Right atrium auricular region (tissue), 2 donors: Measurements from ENCODE around the gene CPXM2. TPM values are rescaled to one million over a fixed set of nuclear protein-coding genes. Genes with fewer than 3 reads are reported as not detected.

ENCODE experiments used
- DNase-seq: peaks from one replicate; pipeline ENCODE4 v3.0.0-alpha.2; 2019; ENCODE audit warnings: low spot score
- H3K27ac ChIP-seq, 2 donors: fragments of 200-600 bp; sonication (generic); 1 replicate in 1 of 2; 2 replicates in 1 of 2; pipeline ENCODE4 v1.5.1; 2016 to 2019
- H3K27me3 ChIP-seq, 2 donors: fragments of 200-600 bp; sonication (generic); one replicate each; pipeline versions ENCODE4 v1.5.1 to v1.6.0; 2017 to 2019
- H3K36me3 ChIP-seq: fragments of 200-600 bp; sonication (generic); one replicate; pipeline ENCODE4 v1.5.1; 2016
- H3K4me1 ChIP-seq, 2 donors: fragments of 200-600 bp; sonication (generic); one replicate each; pipeline versions ENCODE4 v1.5.1 to v1.6.0; 2017 to 2019
- H3K4me3 ChIP-seq, 2 donors: fragments of 200-600 bp; sonication (generic); 1 replicate in 1 of 2; 2 replicates in 1 of 2; pipeline ENCODE4 v1.5.1; 2017 to 2019; ENCODE audit warnings: mild to moderate bottlenecking in 1 of 2, moderate library complexity in 1 of 2
- H3K9me3 ChIP-seq, 2 donors: fragments of 200-600 bp; sonication (generic); one replicate each; pipeline ENCODE4 v1.5.1; 2019
- total RNA-seq, 2 donors: library from RNA; depleted of rRNA; stranded (reverse); fragments of >200 nt; gene quantifications; one replicate each; pipeline ENCODE4 v1.1.0, GENCODE V29; 2016
- TF ChIP-seq, protein P1 (sequence below), 2 donors: fragments of 200-600 bp; sonication (generic); IDR thresholded peaks; one replicate each; pipeline ENCODE4 v1.5.1; 2019; ENCODE audit warnings: antibody characterized with exemption in 2 of 2

CPXM2 gene
- total RNA-seq, 2 donors from 2014 or later: 8.3 to 8.5 TPM

DNA sequence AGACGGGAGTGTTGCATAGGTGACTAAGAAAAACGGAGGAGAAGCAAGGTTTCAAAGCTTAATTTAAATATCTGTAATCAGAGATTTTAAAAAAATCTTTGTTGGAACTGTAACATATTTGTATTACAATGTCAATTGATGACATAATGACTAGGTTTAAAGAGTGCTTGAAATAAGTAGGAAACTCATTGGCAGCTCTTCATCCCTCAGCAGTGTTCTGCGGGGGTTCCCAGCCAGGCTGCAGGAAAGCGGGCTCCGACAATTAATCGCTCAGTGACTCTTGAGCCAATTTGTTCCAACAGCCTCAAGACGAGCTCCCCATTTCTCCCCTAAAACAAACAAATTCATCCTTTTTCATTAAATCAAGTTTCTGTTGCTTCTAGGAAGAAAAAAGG is 22.6 kb downstream of the CPXM2 start:
- H3K36me3 ChIP-seq: no peaks in the 10 kb centered on the region
- H3K27ac ChIP-seq: no peak overlapping the region
- H3K4me1 ChIP-seq: no peaks in the 10 kb centered on the region
- TF ChIP-seq, protein P1, sequence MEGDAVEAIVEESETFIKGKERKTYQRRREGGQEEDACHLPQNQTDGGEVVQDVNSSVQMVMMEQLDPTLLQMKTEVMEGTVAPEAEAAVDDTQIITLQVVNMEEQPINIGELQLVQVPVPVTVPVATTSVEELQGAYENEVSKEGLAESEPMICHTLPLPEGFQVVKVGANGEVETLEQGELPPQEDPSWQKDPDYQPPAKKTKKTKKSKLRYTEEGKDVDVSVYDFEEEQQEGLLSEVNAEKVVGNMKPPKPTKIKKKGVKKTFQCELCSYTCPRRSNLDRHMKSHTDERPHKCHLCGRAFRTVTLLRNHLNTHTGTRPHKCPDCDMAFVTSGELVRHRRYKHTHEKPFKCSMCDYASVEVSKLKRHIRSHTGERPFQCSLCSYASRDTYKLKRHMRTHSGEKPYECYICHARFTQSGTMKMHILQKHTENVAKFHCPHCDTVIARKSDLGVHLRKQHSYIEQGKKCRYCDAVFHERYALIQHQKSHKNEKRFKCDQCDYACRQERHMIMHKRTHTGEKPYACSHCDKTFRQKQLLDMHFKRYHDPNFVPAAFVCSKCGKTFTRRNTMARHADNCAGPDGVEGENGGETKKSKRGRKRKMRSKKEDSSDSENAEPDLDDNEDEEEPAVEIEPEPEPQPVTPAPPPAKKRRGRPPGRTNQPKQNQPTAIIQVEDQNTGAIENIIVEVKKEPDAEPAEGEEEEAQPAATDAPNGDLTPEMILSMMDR (IDR thresholded peaks at IDR 0.05): no peak
- no peak for DNase-seq
- no peaks in the 10 kb centered on the region for H3K27me3 ChIP-seq
- peaks cover 0 to 13% of the 10 kb centered on the region in 2 donors for H3K9me3 ChIP-seq
- H3K4me3 ChIP-seq: no peak overlapping the region

DNA sequence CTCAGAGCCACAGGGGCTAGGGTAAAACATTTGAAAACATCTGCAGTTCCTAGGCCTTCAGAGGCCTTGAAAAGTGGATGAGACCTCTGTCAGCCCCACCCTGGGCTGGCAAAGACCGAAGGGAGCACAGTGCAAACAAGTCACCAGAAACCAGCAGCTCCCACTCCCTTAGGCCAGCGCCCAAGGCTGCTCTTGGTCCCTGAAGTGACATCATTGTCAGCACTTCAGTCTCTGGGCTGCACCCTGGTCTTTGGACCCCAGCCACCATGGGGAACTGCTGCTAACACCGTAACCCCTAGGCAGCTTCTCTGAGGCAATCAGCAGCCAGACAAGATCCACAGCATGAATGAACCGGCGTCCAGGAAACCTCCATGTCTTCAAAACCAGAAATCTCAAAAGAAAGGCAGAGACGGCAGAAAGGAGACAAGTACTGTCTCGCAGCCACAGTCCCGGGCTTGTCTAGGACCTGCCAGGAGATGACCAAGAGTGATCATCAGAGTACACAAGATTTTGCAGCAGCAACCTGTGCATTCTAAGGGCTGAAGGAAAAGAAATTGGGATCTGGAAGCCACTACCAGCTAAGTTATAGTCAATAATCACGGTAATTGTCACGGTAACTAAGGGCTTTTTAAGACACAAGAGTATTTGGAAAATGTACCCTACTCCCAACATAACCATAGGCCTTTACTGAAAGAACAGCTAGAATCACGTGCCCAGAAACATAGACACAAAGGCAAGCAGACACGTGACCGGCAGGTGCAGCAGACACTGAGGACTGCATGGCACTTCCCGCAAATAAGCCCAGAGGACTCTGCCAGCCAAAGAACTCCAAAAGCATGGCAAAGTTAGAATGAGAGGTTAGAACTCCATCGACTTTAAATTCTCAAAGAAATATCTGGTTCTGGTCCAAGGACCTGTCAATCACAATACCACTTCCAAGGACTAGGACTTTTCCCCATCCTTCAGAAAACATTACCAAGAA is 23.3 kb downstream of the CPXM2 start:
- no peak overlapping the region for H3K27ac ChIP-seq
- no peaks in the 10 kb centered on the region for H3K27me3 ChIP-seq
- no peaks in the 10 kb centered on the region for H3K36me3 ChIP-seq
- H3K9me3 ChIP-seq: peaks cover 0 to 10% of the 10 kb centered on the region in 2 donors
- H3K4me1 ChIP-seq: no peaks in the 10 kb centered on the region
- TF ChIP-seq, protein P1 (IDR thresholded peaks at IDR 0.05): no peak
- peak; percentile 49 for DNase-seq
- H3K4me3 ChIP-seq: no peak overlapping the region

DNA sequence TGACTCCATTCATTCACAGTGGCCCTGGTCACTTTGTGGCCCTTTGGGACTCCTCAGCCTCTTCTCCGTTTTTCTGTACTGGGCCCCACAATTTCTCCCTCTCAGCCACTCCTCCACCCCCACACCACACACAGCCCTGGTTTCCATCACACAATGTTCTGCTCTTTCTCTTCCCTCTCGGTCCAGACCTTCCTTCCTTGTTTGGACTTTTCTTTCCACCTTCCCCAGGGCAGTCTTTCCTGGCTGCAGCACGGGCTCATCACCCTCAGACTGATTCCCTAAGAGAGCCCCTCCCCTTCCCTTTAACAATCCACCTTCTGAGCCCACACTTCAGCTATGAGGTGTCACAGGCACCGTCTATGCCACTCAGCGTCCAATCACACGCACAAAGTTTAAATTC is 25.7 kb downstream of the CPXM2 start:
- Histone ChIP-seq H3K27me3 (no peaks in the 10 kb centered on the region), H3K36me3 (no peaks in the 10 kb centered on the region), H3K9me3 (no peaks in the 10 kb centered on the region), H3K4me1 (no peaks in the 10 kb centered on the region), H3K4me3 (no peak overlapping the region), H3K27ac (peak overlapping the region in 1 of 2 donors; percentile 0)
- no peak for DNase-seq
- TF ChIP-seq, protein P1 (IDR thresholded peaks at IDR 0.05): no peak

DNA sequence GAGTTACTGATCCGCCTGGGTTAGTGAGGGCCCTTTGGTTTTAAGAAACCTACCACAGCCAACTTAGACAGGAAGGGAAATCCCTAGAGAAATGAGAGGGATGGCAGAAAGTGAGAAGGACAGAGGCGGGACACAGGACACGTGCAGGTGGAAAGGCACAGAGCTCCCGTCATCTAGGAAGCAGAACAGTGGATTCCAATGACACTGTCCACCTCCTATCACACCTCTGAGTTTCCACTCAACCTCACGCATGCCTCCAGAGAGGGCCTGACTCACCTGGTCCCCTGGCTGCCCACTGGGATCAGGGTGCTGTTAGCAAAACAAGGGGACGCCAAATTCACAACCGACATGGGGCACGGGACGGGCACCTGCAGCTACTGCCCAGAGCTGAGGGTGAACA is 26.3 kb downstream of the CPXM2 start:
- DNase-seq: peak; percentile 53
- H3K27ac ChIP-seq: peak overlapping the region in 1 of 2 donors; percentile 0
- H3K36me3 ChIP-seq: no peaks in the 10 kb centered on the region
- no peaks in the 10 kb centered on the region for H3K4me1 ChIP-seq
- TF ChIP-seq, protein P1 (IDR thresholded peaks at IDR 0.05): no peak
- H3K27me3 ChIP-seq: no peaks in the 10 kb centered on the region
- H3K9me3 ChIP-seq: no peaks in the 10 kb centered on the region
- H3K4me3 ChIP-seq: no peak overlapping the region

DNA sequence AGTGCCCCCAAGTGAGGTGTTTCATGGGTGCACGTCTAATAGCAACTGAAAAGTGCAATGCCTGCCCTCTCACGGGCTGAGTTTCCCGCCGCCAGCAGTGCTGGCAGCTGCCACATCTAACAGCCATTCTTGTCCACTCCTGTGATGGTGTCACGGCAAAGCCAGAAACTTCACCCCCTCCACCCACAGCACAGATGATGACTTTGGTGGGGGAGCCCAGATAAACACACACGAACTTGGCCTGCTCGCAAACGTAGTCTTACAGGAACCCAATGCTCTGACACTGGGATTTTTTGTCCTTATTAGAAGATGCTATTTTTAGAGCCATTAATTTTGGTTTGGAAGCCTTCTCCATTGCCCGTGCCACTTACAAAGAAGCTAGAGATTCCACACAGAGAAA is 26.7 kb downstream of the CPXM2 start:
- no peaks in the 10 kb centered on the region for H3K27me3 ChIP-seq
- H3K27ac ChIP-seq: no peak overlapping the region
- H3K9me3 ChIP-seq: no peaks in the 10 kb centered on the region
- H3K36me3 ChIP-seq: no peaks in the 10 kb centered on the region
- TF ChIP-seq, protein P1 (IDR thresholded peaks at IDR 0.05): no peak
- no peak for DNase-seq
- H3K4me1 ChIP-seq: no peaks in the 10 kb centered on the region
- H3K4me3 ChIP-seq: no peak overlapping the region
